Thyroid gland (tissue), 4 donors: ENCODE results near the gene ZNF423. TPM values are rescaled to one million over a fixed set of nuclear protein-coding genes. Genes with fewer than 3 reads are reported as not detected.

Experiments used
- DNase-seq, 2 donors: peaks; one replicate each; pipeline ENCODE4 v3.0.0-alpha.2; 2019
- H3K27ac ChIP-seq, 3 donors: fragments of 200-600 bp; sonication (generic); 1 replicate in 2 of 3; 2 replicates in 1 of 3; pipeline ENCODE4 v1.5.1; 2016 to 2019; ENCODE audit warnings: mild to moderate bottlenecking in 1 of 3, moderate library complexity in 1 of 3
- H3K27me3 ChIP-seq: fragments of 200-600 bp; sonication (generic); one replicate; pipeline ENCODE4 v1.5.1; 2019
- H3K36me3 ChIP-seq, 2 donors: fragments of 200-600 bp; sonication (generic); one replicate each; pipeline ENCODE4 v1.5.1; 2016 to 2019
- H3K4me1 ChIP-seq, 2 donors: fragments of 200-600 bp; sonication (generic); one replicate each; pipeline ENCODE4 v1.5.1; 2017 to 2019
- H3K4me3 ChIP-seq, 3 donors: fragments of 200-600 bp; sonication (generic); replicated peaks in 1 of 3; 1 replicate in 2 of 3; 2 replicates in 1 of 3; pipeline ENCODE4 v1.5.1; 2016; ENCODE audit warnings: mild to moderate bottlenecking in 1 of 3
- H3K9me3 ChIP-seq: fragments of 200-600 bp; sonication (generic); one replicate; pipeline ENCODE4 v1.5.1; 2017
- POLR2A ChIP-seq, 2 donors: fragments of 450-650 bp; IDR thresholded peaks; one replicate each; pipeline ENCODE4 v1.6.1; 2017; ENCODE audit warnings: antibody characterized with exemption in 2 of 2, mild to moderate bottlenecking in 2 of 2, moderate library complexity in 1 of 2
- WGBS, 2 donors: methylation state at CpG; one replicate each; pipeline ENCODE4 v1.1.5; 2017; 5-methylcytosine and 5-hydroxymethylcytosine counted together
- intact Hi-C: fragments of 100-400 bp; cut with DNase I; formaldehyde crosslinking; loops from one replicate; pipeline ENCODE4 v1.15.1; 2023
- total RNA-seq, 4 donors: library from RNA; depleted of rRNA; stranded (reverse); fragments of >200 nt; gene quantifications; one replicate each; pipeline ENCODE4 v1.2.3, GENCODE V29; 2016
- TF ChIP-seq, protein P1 (sequence below), 6 experiments: fragments of 200-600 bp in 3 of 6; fragments of 450-650 bp in 3 of 6; sonication (generic) in 3 of 6; IDR thresholded peaks; one replicate each; pipeline ENCODE4 v1.5.1; 2016 to 2019; ENCODE audit warnings: antibody characterized with exemption in 6 of 6, mild to moderate bottlenecking in 2 of 6, inconsistent platforms in 1 of 6, moderate library complexity in 1 of 6

Gene ZNF423
- total RNA-seq, 4 donors from 2014 or later: 7.4 to 10.0 (median 8.5) TPM

DNA sequence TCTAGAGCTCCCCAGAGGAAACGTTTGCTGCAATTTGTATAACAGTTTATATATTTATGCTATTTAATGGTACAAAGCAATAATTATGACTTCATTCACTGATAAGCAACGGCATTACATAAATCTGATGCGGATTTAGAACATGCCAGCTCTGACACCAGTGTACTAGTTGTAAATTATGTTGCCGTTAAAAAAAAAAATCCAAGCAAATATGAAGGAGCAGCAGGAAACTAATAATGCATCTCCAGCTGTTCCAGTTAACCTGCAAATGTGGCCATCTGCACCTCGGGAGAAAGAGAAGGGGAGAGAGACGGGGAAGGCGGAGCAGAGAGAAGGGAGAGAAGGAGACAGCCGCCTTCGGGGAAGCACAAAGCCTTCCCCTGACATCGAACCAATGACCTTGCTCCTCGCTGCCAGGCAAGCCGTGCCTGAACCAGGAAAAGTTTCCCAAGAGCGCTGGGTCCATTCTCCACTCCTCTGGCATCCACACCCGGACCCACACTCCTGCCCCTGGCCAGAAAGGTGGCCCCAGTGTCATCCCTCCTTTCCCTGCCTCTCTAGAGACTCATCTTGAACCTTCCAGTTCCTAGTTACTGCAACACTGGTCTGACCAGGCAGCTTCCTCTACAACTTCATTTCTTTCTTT lies 307.5 kb downstream of the ZNF423 start:
- Histone ChIP-seq H3K27me3 (no peaks in the 10 kb centered on the region), H3K4me3 (no peak overlapping the region), H3K36me3 (no peaks in the 10 kb centered on the region), H3K4me1 (no peaks in the 10 kb centered on the region), H3K9me3 (no peaks in the 10 kb centered on the region), H3K27ac (no peak overlapping the region)
- no peak for DNase-seq
- intact Hi-C loops: no loop called here
- TF ChIP-seq POLR2A (IDR thresholded peaks at IDR 0.05): no peak
- TF ChIP-seq, protein P1, sequence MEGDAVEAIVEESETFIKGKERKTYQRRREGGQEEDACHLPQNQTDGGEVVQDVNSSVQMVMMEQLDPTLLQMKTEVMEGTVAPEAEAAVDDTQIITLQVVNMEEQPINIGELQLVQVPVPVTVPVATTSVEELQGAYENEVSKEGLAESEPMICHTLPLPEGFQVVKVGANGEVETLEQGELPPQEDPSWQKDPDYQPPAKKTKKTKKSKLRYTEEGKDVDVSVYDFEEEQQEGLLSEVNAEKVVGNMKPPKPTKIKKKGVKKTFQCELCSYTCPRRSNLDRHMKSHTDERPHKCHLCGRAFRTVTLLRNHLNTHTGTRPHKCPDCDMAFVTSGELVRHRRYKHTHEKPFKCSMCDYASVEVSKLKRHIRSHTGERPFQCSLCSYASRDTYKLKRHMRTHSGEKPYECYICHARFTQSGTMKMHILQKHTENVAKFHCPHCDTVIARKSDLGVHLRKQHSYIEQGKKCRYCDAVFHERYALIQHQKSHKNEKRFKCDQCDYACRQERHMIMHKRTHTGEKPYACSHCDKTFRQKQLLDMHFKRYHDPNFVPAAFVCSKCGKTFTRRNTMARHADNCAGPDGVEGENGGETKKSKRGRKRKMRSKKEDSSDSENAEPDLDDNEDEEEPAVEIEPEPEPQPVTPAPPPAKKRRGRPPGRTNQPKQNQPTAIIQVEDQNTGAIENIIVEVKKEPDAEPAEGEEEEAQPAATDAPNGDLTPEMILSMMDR (IDR thresholded peaks at IDR 0.05): no peak
- 82 to 87% methylated on average over 14 of the region's 14 CpGs for WGBS, 2 donors

DNA sequence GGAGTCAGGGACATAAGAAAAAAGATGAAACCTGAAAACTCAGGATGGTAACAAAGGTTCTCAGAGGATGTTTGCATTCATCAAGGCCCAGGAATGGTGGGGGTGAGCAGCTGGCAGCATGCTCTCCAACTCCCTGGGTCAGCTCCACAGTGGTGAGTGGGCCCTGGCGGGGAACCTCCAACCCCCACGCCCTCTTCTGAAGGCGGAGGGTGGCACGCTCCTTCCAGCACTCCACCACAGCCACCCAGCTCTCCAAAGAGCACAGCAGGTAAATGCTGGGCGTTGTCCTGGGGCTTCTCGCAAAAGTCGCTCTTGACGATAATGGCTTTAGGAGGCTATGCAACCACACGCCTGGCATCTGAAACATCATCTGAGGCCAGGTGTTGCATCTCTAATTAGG lies 308.5 kb downstream of the ZNF423 start:
- no peak overlapping the region for H3K27ac ChIP-seq
- 95 to 98% methylated on average over 9 of the region's 9 CpGs for WGBS, 2 donors
- H3K4me1 ChIP-seq: no peaks in the 10 kb centered on the region
- H3K4me3 ChIP-seq: no peak overlapping the region
- TF ChIP-seq, protein P1 (IDR thresholded peaks at IDR 0.05): no peak
- TF ChIP-seq POLR2A (IDR thresholded peaks at IDR 0.05): no peak
- H3K9me3 ChIP-seq: no peaks in the 10 kb centered on the region
- intact Hi-C loops: no loop called here
- no peak for DNase-seq
- no peaks in the 10 kb centered on the region for H3K36me3 ChIP-seq
- H3K27me3 ChIP-seq: no peaks in the 10 kb centered on the region

DNA sequence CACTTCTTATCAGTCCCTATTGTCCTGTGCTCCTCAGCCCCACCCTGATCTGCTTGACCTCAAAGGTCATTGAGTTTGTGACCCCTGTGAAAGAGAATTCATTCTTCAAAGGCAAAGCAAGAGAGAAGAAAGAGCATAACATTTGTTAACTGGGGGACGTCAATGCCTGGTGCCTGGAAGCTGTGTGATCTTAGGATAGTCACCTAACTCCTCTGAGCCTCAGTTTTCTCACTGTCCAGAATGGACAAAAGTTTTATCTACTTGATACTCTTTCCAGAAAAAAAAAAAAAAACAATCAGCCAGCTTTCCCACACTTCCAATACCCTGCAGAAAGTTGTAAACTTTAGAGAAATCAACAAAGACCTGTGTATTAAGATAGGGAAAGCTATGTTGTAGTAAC lies 309.2 kb downstream of the ZNF423 start:
- Histone ChIP-seq H3K4me3 (no peak overlapping the region), H3K4me1 (no peaks in the 10 kb centered on the region), H3K9me3 (no peaks in the 10 kb centered on the region), H3K27me3 (no peaks in the 10 kb centered on the region), H3K36me3 (no peaks in the 10 kb centered on the region), H3K27ac (no peak overlapping the region)
- intact Hi-C loops: no loop called here
- TF ChIP-seq, protein P1 (IDR thresholded peaks at IDR 0.05): no peak
- no peak for TF ChIP-seq POLR2A (IDR thresholded peaks at IDR 0.05)
- no peak for DNase-seq
- 83 to 92% methylated on average over 1 of the region's 1 CpG for WGBS, 2 donors

DNA sequence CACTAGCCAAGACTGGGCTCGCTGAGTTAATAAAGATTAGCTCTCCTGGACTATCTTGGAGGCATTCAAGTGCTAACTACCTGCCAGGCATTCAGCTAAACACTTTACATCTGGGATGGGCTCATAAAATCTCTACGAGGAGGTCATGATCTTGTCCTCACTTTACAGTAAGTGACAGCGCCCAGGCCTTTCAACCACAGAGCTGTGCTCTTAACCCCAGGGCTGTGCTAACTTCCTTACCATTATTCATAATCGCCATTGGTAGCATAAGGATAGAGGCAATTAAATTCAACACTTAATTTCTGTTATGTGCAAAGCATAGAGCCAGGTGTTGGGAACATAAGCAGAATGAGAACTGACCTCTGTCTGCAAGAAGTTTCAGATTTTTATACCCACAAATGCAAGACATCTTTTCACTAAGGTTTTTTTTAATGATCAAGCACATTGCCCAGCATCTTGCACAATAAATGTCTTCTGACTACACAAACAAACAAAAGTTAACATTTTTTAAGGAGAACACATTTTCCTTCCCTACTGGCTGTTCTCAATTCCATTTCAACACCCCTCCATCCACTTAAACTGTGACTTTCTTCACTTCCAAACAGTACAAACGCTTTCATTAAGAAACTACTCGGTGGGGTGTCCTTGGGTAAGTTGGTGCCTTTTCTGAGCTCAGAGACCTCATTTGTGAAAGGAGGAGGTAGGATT lies 310.0 kb downstream of the ZNF423 start:
- Histone ChIP-seq H3K27ac (no peak overlapping the region), H3K9me3 (no peaks in the 10 kb centered on the region), H3K27me3 (no peaks in the 10 kb centered on the region), H3K4me1 (no peaks in the 10 kb centered on the region), H3K4me3 (no peak overlapping the region), H3K36me3 (no peaks in the 10 kb centered on the region)
- TF ChIP-seq, protein P1 (IDR thresholded peaks at IDR 0.05): no peak
- no peak for TF ChIP-seq POLR2A (IDR thresholded peaks at IDR 0.05)
- 72 to 73% methylated on average over 6 of the region's 6 CpGs for WGBS, 2 donors
- DNase-seq: no peak
- intact Hi-C loops: no loop called here

DNA sequence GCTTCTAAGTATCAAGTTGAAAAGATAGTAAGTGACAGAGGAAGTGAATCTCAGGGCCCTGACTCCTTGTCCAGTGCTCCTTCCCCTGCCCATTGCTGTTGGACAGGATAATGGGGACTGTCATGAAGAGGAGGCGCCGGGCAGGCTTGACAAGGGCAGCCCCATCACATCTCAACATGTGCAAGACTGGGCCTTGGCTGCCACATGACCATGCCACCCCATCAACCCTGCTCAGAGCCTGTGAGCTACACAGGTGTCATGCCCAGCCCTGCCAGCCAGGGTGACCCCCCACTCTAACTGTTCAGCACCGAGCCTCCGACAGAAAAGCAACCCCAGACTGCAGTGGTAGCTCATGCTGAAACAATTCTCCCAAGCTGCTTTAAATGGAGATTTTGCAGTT lies 310.7 kb downstream of the ZNF423 start:
- intact Hi-C loops: no loop called here
- DNase-seq: no peak
- no peaks in the 10 kb centered on the region for H3K27me3 ChIP-seq
- 88 to 94% methylated on average over 4 of the region's 4 CpGs for WGBS, 2 donors
- H3K4me1 ChIP-seq: no peaks in the 10 kb centered on the region
- no peak overlapping the region for H3K4me3 ChIP-seq
- H3K27ac ChIP-seq: no peak overlapping the region
- H3K36me3 ChIP-seq: no peaks in the 10 kb centered on the region
- no peaks in the 10 kb centered on the region for H3K9me3 ChIP-seq
- TF ChIP-seq POLR2A (IDR thresholded peaks at IDR 0.05): no peak
- TF ChIP-seq, protein P1 (IDR thresholded peaks at IDR 0.05): no peak
